A375 (cell line): Measurements from ENCODE around the gene HSD17B7. TPM values are rescaled to one million over a fixed set of nuclear protein-coding genes. Genes with fewer than 3 reads are reported as not detected.

Experiments
- small RNA-seq: library from RNA; depleted of rRNA; stranded (forward); fragments of <200 nt; gene quantifications from one replicate; pipeline ENCODE3, GENCODE V24; 2014
- total RNA-seq: library from RNA; depleted of rRNA; stranded (reverse); fragments of >200 nt; shearing (Covaris generic); gene quantifications from 2 replicates; pipeline ENCODE4 v1.2.3, GENCODE V29; 2014; rRNA removed

Gene HSD17B7
- 7.3 and 15.7 TPM in 2 replicates for total RNA-seq

DNA sequence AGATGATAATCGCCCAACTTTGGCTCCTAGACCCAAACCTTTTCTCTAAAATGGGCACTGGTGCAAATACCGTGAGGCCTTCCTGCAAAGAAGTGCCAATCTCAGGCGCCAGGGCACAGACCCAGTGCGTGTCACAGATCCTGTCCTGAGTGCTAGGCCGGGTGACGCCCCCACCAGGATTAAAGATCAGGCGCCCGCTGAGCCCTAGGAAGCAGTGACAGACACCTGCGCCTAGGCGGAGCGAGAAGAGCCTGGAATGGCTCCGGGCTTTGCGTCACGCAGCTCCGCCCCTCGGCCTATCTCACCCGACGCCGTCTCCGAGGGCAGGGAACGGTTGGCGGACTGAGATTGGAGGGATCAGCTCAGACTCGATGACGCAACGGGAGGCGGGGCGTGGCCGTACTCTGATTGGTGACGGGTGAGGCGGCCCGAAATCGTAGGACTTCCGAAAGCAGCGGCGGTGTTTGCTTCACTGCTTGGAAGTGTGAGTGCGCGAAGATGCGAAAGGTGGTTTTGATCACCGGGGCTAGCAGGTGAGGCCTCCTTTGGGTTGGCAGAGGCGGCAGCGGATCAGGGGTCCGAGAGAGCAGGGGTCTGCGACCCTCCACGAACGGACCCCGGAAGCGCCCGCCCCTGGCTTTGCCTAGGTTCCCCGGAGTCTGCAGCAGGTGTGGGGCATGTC lies at the start of gene HSD17B7:
TSS of gene HSD17B7 (plus strand) at position 400 of the 682 bp plus-strand sequence. CDS start at position 499, 99 bp downstream.

DNA sequence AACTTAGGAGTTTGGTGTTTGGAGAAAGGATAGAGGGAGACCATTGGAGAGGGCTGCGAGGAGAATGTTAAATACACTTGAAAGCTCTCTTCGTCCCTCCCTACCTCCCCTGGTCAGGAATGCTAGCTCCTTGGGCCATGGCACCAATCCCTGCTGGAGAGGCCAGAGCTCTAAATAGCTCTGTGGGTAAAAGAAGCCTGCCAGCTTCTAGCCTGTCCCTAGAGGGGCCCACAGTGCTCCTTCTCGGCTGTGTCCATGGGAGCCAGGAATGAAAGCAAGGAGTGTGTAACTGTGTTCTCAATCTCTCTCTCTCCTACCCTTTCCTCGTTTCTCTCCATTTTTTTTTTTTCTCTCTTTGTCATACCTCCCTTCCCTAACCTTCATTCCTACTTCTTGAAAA lies 70.6 kb downstream of the HSD17B7 start, which contains the start of gene CCDC190:
TSS of gene CCDC190 (minus strand) at position 75 of the 400 bp plus-strand sequence. CDS start 1,529 bp downstream, outside the sequence.

Small RNA genes within 50 kb of the gene (small RNA-seq; reads per million reads assigned to genes)
- gene RN7SL861P, result not detected

Other genes with a start within 250 kb of the HSD17B7 start
- 144 and 167 TPM in 2 replicates for gene UAP1, start 229.0 kb upstream of the HSD17B7 start, total RNA-seq
- 93.6 and 102 TPM in 2 replicates for gene DDR2, start 158.2 kb upstream of the HSD17B7 start, total RNA-seq
- gene CCDC190, start 70.5 kb downstream of the HSD17B7 start, total RNA-seq, result not detected in 2 replicates